Kidney tubule cell (primary cell): ENCODE measurements around the gene HNRNPM.

Experiments used
- DNase-seq: peaks from one replicate; pipeline ENCODE4 v3.0.0-alpha.2; 2018; ENCODE audit warnings: low spot score

HNRNPM gene

DNA sequence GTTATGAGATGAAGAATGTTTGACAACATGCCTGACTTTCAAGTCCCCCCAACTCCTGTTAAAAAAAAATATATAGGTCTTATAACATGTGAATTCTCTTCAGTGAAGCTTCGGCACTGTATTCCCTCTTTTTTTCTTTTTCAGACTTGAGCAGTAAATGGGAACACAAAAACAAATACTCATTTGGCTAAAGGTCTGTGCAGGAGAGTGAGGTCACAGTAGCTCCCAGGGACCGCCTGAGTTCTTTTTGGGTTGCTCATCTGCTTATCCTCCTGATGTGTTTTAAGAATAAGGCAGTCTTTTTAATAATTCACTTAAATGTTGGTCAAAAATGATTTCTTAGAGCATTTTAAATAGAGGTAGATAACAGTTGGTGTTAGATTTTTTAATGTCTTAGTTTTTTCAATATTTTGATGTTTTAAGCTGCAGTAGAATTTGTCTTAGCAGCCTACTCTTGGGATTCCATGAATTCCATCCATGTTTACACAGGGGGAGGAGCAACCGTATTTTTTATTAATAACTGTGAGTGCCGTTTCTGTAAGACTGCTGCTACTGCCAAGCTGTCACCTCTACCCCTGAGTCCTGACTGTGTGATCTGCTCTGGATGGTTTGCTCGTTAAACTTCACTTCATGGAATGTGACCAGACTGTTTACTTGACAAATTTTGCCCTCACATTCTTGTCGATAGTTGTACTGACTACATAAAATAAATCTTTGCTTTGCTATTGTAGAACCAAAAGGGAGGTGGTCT is 14.9 kb downstream of the HNRNPM start:
- DNase-seq = peak; percentile 70

DNA sequence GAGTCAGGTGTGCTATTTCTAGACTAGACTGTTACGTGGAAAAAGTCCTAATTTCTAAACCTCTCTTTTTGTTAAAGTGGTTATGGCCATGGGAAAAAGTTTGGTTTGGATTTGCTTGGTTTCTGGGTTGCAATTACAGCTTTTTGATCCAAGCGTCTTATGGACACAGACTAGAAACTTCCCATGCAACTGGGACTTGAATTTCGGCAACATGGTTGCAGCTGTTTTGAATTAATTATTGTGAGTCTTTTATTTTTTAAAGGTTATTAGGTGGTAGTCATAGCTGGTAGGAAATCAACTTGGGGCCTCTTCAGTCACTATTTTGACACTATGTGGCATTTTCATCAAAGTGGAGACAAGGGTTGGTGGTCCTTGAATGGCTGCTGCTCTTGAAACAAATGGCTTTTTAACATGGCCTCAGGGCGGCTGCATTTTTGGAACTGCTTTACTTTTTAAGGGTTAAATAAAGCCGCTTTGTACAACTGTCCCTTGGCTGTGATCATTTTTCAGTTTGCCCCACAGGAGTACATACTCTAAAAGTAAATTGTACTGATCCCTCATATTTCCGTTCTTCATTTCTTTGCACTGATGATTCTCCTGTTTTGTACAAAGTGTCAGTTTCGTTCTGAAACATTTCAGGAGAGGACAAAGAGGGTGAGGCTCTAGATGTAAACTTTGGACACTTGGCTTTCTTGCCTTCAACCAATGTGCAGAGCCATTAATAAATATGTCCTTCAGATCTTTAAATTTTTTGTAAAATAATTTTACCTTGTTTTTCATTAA is 15.9 kb downstream of the HNRNPM start:
- DNase-seq = no peak

DNA sequence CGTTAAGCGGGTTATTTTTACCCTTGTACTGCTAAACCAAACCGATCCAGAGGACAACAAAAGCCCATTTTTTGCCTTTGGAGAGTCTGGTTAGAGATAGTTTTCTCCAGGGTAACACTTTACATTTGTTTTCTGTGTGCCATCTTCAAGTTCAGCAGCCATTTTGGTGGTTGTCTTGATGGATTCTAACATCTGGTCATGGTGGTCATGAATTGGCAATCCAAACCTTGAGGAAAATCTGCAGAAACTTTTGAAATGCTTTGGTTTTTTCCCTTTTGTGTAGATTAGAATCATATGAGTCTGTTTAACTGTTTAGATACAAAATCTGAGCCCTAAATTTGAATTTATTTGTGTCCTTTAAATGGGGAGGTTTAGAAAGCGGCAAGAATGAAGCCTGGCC is 16.6 kb downstream of the HNRNPM start:
- no peak for DNase-seq

DNA sequence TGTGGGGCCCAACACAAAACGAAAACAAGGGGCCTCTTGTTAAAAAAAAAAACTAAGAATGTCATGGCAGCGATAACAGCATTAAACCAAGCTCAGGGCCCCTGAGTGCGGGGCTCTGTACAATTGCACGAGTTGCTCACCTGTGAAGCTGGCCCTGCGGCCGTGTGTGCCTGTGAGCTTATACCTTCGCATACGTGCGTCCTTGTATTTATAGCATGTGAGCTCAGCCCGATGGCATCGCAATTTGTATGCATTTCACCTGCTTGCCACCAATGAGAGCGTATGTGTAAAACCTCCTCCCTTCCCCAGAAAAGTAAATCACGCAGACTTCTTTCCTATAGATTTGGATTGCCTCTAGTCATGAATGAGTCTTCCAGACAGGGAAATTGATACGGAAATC is 17.1 kb downstream of the HNRNPM start:
- no peak for DNase-seq

DNA sequence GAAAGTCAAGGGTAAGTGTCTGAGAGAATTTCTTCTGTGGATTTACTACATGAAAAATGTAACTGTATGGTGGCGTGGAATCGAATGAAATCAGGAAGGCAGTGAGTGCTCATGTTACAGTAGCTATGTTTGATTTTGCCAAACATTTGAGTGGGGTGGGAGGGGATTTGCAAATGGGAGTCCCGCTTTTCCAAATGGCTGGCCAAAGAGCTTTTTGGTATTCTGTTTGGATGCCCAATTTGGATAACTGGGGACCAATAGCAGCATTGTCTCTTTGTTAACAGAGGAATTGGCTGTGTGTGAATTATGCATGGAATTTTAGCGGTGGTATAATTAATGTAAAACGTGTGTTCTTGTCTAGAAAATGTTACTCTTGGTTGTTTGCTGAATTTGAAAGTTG is 17.8 kb downstream of the HNRNPM start:
- no peak for DNase-seq

DNA sequence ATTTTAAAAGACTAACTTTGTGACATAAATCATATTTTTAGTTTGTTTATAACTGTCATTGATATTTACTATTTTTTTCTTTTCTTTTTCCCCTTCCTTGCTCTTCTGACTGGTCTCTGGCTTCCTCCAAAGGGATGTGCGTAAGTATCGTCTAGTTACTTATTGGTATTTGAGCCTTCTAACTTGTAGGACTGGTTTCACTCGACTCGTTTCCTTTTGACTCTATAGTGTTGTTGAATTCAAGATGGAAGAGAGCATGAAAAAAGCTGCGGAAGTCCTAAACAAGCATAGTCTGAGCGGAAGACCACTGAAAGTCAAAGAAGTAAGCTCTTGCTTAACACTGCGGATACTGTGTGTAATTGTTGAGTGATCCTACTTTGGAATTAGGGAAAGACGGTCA is 18.6 kb downstream of the HNRNPM start:
- no peak for DNase-seq

DNA sequence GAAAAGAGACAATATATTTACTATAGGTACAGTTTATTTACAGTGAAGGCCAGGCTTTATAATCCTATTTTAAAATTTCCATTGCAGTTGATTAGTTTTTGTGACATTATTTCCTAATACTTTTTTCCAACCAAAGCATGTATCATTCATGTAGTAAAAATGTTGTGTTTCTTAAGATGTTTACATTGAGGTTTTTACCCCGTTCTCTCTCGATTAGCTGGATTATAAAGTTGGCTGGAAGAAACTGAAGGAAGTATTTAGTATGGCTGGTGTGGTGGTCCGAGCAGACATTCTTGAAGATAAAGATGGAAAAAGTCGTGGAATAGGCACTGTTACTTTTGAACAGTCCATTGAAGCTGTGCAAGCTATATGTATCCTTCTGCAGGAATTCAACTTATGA is 21.2 kb downstream of the HNRNPM start:
- DNase-seq = no peak

DNA sequence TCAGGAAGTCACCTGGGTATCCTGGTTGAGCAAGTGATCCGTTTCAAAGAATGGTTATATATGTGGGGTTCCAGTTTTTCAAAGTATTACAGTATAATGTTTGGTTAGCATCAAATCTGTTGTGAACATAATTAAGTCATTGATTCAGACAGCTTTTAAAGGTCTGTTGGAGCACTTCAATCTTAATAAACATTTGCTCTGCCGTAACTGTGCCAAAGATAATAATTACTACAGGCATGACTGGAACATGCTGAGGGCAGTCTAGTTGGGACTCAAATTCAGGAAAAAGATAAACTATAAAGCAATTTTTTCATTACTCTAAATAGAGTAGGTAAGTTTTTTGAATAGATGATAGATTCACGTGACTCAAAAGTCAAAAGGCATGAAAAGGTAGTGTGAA is 23.3 kb downstream of the HNRNPM start:
- DNase-seq = no peak

DNA sequence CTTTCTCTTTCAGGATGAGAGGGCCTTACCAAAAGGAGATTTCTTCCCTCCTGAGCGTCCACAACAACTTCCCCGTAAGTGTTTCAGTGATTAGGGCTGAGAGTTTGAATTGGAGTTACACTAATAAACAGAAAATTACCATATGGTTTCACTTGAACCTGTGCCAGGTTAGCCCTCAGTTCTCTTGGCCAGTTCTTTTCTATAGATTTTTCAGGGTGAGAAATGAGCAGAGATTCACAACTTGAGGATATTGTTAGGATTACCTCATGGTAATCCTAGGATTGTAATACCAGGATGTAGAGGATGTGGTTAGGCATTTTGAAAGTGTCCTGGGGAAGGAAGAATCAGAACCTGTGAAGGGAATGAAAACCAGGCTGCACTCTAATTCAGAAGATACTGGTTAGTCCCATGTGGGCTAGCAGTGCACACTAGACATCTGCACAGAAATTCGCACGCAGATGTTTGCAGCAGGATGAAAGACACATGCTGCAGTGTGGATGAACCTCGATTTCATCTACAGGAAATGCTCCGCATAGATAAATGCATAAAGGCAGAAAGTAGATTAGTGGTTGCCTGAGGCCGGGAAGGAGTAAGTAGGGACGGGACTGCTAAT is 24.1 kb downstream of the HNRNPM start:
- DNase-seq = no peak

DNA sequence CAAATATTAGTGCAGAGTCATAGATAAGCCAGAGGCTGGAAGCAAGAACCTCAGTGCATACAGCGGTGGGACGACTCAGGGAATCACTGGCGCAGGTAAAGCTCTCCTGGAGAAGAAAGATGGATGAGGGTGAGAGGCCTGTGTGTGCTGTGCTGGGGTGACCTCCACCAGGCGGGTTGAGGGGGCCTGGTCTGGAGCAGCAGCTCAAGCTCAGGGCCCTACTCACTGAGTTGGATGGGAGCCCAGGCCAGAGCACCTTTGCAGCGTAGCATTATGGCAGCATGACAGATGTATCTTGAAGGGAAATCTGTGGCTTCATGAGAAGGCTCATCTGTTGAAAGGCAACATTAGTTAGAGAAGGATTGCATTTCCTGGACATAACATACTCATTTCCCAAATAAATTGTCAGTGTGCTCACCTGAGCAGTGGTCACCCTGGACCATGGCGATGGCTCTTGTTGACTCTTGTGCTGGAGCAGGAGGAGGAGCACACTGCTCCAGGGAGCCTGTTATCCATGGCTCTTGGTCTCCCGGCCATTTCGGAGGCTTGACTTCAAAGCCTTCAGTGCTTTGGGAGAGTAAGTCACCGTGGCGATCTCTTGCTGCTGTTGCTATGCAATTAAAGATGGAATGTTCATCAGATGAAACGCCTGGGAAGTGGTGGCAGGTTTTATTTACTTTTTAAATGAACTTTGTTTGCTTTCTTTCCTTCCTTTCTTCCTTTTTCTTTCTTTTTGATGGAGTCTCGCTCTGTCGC is 25.0 kb downstream of the HNRNPM start:
- no peak for DNase-seq

DNA sequence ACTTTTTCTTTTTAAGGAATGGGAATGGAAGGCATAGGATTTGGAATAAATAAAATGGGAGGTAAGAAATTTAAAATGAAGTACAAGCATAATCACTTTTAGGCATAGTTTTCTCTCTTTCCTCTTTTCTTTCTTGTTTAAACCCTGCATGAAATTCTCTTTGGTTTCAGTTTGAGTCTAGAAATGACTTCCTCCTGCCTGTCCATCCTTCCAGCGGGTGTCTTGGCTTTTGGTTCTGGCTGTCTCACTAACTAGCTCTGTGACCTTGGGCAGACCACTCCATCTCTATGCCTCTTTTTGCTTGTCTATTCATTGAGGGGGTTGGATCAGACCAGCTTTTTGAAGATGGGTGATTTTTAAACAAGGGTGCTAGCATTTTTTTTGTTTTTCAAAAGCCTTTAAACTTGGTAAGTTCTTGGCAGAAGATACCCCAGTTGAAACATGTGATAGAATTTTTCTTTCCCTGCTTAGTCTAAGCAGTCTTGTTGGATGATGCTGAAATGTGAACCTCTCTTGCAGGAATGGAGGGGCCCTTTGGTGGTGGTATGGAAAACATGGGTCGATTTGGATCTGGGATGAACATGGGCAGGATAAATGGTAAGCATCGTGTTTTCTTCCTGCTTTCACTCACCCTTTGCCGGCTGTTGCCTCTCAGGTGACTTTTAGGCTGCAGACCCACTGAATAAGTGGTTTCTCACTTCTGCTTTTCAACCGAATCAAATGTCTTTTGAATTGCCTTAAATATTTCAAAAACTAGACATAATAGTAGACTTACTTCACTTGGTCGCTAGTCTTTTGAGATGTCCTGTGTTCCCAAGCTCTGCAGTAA is 29.1 kb downstream of the HNRNPM start:
- DNase-seq = no peak

DNA sequence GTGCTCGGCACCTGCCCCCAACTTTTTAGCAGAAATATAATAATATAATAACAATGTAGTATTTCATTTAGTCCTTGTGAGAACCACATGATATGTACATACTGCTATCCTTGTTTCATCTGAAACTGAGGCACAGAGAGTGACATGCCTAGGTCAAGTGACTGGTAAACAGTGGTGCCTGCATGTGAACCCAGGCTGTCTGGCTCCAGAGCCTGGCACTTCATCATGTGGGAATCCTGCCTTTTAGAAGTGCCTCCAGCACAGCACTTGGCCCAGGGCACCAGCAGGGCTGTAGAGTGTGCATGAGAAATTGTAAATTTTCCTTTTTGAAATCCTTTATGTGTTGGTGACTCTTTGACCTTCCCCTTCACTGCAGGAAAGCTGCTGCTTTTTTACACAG is 30.2 kb downstream of the HNRNPM start:
- no peak for DNase-seq

DNA sequence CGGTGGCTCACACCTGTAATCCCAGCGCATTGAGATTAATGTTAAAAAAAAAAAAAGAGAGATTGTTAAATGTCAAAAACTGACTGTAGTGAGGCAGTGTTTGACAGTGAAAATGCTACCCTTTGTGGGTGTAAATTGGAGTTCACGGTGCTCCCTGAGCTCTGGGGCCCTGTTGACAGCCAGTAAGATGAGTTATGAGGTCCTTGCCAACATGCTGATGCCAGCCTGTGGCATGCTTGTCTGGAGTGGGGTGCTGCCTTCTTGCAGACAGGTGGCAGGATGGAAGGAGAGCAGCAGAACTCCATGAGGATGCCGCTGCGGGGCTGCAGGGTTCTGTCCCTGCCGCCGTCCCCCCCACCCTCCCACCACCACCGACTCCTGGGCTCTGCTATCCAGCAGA is 31.7 kb downstream of the HNRNPM start:
- DNase-seq = no peak

DNA sequence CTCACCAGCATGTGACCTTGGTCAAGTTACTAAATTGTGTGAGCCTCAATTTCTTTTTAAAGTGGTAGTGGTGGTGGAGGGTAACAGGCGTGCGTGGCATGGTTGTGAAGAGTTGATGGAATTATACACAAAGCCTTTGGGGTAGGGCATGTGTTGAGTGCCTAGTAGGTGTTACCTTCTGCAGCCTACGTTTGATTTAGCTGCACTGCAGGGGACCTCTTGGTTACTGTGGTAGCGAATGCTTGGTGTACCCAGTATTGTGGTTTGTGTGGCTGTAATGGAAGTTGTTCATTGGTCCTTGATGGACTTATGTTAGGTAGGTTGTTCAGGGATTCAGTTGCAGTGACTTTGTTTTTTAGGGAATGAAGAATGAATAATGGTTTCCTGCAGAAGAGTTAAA is 33.1 kb downstream of the HNRNPM start:
- no peak for DNase-seq

DNA sequence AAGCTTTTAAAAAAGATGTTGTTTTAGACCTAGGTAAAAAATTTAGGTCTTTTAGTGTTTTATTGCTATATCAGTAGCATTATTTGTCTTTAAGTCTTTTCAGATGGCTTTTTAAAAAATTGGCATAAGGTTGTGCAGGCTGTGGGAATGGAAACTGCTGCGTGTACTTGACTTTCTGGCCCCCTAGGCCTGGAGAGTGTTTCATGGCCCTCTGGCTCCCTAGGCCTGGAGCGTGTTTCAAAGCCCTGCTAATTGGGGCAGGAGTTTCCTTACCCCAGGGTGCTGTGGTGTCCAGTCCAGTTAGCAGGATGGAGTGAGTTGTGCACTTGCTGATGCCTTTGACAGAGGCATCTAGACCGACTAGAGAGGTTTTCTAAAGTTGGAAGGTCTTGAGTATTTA is 33.8 kb downstream of the HNRNPM start:
- no peak for DNase-seq

DNA sequence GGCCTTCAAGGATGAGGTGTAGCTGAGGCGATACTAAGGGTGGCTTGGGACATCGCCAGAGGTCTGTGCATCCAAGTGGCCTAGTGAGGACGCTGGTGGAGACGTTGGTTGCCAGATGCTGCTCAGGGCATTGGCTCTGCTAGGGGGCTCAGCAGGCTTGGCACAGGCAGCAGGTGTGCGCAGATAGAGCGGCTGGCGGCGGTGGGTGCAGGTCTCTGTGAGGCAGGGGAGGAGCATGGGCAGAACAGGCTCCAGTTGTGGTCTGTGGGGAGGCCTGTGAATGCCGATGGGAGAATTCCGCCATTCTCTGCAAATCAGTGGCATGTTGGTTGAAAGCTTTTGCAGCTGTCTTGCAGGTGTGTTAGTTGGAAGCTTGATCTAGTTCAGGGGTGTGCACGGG is 36.4 kb downstream of the HNRNPM start:
- DNase-seq = no peak

DNA sequence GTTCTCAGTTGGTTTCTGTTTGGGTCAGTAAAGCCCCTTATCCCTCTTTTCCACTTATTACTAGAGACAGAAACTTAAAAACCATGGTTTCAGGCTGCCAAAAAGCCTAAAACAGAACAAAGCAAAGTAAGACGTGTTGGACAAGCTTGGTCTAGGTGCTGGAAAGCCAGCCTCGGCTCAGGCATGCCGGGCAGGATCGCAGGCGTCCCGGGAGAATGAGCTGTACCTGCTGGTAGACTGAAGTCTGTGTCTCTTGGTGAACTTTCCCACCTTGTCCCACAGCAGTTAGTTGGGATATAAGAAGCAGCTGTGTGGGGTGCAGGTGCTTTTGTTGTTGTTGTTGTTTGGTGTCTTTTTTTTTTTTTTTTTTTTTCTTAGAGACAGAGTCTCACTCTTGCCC is 36.8 kb downstream of the HNRNPM start:
- no peak for DNase-seq

DNA sequence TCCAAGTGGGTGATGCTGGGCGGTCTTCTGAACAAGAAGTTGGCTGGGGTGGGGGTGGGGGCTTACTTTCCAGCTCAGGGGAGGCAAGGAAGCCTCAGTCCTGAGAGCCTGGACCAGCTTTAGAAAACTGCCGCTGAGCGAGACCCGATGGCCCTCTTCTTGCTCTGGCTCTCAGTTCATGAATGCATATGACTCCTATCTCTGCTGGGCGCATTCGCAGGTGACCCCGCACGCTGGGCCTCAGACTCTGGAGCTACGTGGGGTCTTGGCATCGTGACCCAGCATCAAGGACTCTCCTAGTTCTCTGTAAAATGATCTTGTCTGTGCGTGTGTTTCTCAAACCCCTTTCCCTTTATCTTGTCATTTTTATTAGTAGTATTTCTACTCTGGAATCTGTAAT is 37.9 kb downstream of the HNRNPM start:
- no peak for DNase-seq

DNA sequence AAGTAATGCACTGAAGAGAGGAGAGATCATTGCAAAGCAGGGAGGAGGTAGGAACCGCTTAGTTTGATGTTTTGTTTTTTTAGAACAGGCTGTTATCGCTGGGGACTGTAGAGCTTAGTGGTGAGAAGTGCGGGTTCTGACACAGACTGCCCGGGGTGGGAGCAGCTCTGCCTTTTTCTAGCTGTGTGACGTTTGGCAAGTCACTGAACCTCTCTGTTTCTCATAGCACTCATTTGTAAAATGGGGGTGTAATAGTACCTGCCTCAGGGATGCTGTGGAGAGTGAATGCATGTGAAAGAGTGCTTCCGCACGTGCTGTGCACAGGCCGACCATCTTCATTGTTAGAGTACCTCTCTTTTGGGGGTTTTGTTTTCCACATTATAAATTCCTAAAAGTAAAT is 38.4 kb downstream of the HNRNPM start:
- DNase-seq = no peak

DNA sequence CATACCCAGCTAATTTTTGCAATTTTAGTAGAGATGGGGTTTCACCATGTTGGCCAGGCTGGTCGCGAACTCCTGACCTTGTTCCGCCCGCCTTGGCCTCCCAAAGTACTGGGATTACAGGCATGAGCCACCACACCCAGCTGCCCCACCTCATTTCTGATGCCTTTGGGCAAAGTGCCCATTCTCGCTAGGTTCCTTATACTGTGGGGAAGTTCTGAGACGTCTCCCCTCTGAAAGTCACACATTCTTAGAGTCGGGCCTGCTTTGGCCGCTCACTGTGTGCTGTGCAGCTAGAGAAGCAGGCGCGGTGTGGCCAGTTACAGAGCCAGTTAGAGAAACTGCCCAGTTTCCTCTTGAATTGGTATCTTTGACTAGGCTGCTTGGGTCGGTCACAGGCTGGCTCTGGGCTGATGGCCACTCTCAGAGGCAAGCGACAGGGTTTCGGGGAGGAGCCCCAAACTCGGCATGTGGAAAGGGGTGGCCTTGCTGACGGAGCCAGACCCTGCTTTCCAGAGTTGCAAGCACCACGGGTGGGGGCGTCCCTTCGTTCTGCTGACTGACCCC is 39.6 kb downstream of the HNRNPM start:
- no peak for DNase-seq
